GM23338 (cell line): Measurements from ENCODE around the gene TCEAL8. TPM values are rescaled to one million over a fixed set of nuclear protein-coding genes. Genes with fewer than 3 reads are reported as not detected.

Source experiments
- CTCF ChIP-seq, 2 experiments: fragments of 200-600 bp in 1 of 2; sonication (generic) in 1 of 2; conservative IDR thresholded peaks; 2 replicates each; pipeline versions ENCODE4 v1.5.1 to v1.6.1; 2016 to 2017; ENCODE audit warnings: antibody characterized with exemption in 2 of 2, low read depth in 2 of 2, mild to moderate bottlenecking in 2 of 2, moderate library complexity in 1 of 2
- EZH2 ChIP-seq: fragments of 200-600 bp; sonication (generic); IDR thresholded peaks from one replicate; pipeline ENCODE4 v1.8.0; 2017; ENCODE audit warnings: antibody characterized with exemption, mild to moderate bottlenecking, low read depth; ENCODE audit not compliant: unreplicated experiment
- EZH2phosphoT487 ChIP-seq: fragments of 200-600 bp; sonication (generic); IDR thresholded peaks from one replicate; pipeline ENCODE4 v1.8.1; 2018; ENCODE audit warnings: antibody characterized with exemption; ENCODE audit not compliant: unreplicated experiment
- JUNB ChIP-seq: IDR thresholded peaks from one replicate; pipeline ENCODE4 v1.6.1; 2016; ENCODE audit warnings: antibody characterized with exemption; ENCODE audit not compliant: unreplicated experiment
- NANOG ChIP-seq: IDR thresholded peaks from 2 replicates; pipeline ENCODE4 v1.6.1; 2016; ENCODE audit warnings: antibody characterized with exemption, borderline replicate concordance
- REST ChIP-seq: IDR thresholded peaks from one replicate; pipeline ENCODE4 v1.6.1; 2018; ENCODE audit warnings: antibody characterized with exemption; ENCODE audit not compliant: unreplicated experiment
- STAT1 ChIP-seq: IDR thresholded peaks from one replicate; pipeline ENCODE4 v1.6.1; 2016; ENCODE audit warnings: antibody characterized with exemption; ENCODE audit not compliant: unreplicated experiment
- ZNF114 ChIP-seq: fragments of 250-450 bp; sonication (Bioruptor Pico); IDR thresholded peaks from 2 replicates; pipeline ENCODE4 v1.5.0; 2020; ENCODE audit warnings: mild to moderate bottlenecking, moderate library complexity
- polyA plus RNA-seq: library from polyadenylated mRNA; unstranded; fragments of >200 nt; fragmentation: Nextera tagmentation; extraction: Ambion mirVana; gene quantifications from 2 replicates; pipeline ENCODE4 v1.2.1, GENCODE V29; 2016
- total RNA-seq: library from RNA; depleted of rRNA; stranded (reverse); fragments of >200 nt; shearing (Covaris generic); gene quantifications from 2 replicates; pipeline ENCODE4 v1.2.3, GENCODE V29; 2014; rRNA removed
- TF ChIP-seq, protein P1 (sequence below): fragments of 250-450 bp; sonication (Bioruptor Pico); IDR thresholded peaks from 2 replicates; pipeline ENCODE4 v1.5.0; 2020; ENCODE audit warnings: mild to moderate bottlenecking, moderate library complexity

The TCEAL8 gene
- total and polyA plus RNA-seq, 2 experiments from 2014 or later, result 105 to 168 TPM

- TF ChIP-seq, protein P1, sequence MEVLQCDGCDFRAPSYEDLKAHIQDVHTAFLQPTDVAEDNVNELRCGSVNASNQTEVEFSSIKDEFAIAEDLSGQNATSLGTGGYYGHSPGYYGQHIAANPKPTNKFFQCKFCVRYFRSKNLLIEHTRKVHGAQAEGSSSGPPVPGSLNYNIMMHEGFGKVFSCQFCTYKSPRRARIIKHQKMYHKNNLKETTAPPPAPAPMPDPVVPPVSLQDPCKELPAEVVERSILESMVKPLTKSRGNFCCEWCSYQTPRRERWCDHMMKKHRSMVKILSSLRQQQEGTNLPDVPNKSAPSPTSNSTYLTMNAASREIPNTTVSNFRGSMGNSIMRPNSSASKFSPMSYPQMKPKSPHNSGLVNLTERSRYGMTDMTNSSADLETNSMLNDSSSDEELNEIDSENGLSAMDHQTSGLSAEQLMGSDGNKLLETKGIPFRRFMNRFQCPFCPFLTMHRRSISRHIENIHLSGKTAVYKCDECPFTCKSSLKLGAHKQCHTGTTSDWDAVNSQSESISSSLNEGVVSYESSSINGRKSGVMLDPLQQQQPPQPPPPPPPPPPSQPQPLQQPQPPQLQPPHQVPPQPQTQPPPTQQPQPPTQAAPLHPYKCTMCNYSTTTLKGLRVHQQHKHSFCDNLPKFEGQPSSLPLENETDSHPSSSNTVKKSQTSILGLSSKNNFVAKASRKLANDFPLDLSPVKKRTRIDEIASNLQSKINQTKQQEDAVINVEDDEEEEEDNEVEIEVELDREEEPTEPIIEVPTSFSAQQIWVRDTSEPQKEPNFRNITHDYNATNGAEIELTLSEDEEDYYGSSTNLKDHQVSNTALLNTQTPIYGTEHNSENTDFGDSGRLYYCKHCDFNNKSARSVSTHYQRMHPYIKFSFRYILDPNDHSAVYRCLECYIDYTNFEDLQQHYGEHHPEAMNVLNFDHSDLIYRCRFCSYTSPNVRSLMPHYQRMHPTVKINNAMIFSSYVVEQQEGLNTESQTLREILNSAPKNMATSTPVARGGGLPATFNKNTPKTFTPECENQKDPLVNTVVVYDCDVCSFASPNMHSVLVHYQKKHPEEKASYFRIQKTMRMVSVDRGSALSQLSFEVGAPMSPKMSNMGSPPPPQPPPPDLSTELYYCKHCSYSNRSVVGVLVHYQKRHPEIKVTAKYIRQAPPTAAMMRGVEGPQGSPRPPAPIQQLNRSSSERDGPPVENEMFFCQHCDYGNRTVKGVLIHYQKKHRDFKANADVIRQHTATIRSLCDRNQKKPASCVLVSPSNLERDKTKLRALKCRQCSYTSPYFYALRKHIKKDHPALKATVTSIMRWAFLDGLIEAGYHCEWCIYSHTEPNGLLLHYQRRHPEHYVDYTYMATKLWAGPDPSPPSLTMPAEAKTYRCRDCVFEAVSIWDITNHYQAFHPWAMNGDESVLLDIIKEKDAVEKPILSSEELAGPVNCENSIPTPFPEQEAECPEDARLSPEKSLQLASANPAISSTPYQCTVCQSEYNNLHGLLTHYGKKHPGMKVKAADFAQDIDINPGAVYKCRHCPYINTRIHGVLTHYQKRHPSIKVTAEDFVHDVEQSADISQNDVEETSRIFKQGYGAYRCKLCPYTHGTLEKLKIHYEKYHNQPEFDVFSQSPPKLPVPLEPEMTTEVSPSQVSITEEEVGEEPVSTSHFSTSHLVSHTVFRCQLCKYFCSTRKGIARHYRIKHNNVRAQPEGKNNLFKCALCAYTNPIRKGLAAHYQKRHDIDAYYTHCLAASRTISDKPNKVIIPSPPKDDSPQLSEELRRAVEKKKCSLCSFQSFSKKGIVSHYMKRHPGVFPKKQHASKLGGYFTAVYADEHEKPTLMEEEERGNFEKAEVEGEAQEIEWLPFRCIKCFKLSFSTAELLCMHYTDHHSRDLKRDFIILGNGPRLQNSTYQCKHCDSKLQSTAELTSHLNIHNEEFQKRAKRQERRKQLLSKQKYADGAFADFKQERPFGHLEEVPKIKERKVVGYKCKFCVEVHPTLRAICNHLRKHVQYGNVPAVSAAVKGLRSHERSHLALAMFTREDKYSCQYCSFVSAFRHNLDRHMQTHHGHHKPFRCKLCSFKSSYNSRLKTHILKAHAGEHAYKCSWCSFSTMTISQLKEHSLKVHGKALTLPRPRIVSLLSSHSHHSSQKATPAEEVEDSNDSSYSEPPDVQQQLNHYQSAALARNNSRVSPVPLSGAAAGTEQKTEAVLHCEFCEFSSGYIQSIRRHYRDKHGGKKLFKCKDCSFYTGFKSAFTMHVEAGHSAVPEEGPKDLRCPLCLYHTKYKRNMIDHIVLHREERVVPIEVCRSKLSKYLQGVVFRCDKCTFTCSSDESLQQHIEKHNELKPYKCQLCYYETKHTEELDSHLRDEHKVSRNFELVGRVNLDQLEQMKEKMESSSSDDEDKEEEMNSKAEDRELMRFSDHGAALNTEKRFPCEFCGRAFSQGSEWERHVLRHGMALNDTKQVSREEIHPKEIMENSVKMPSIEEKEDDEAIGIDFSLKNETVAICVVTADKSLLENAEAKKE, result no peak
- no peak for TF ChIP-seq STAT1
- no peak for TF ChIP-seq EZH2phosphoT487
- no peak for TF ChIP-seq ZNF114 (CRISPR knock-in tag)
- TF ChIP-seq CTCF (conservative IDR thresholded peaks at IDR 0.05; ENCODE audit: low read depth in 2 of 2), result no peak
- no peak for TF ChIP-seq EZH2
- no peak for TF ChIP-seq JUNB
- TF ChIP-seq REST, result no peak
- TF ChIP-seq NANOG, result no peak
Observed at GRCh38 chrX:103210056-103210455, 44.9 kb downstream of the TCEAL8 start (continued).

Other genes with a start within 250 kb of the TCEAL8 start
- gene BEX1, start 191.0 kb downstream of the TCEAL8 start, total RNA-seq, result 52.9 and 74.7 TPM in 2 replicates
- gene BEX1, start 191.0 kb downstream of the TCEAL8 start, polyA plus RNA-seq, result 142 and 157 TPM in 2 replicates
- not detected in 2 replicates for gene NXF3, start 162.0 kb downstream of the TCEAL8 start, total RNA-seq
- gene NXF3, start 162.0 kb downstream of the TCEAL8 start, polyA plus RNA-seq, result not detected in 2 replicates
- gene BEX4, start 40.0 kb downstream of the TCEAL8 start, total RNA-seq, result 39.3 and 46.8 TPM in 2 replicates
- 120 and 135 TPM in 2 replicates for gene BEX4, start 40.0 kb downstream of the TCEAL8 start, polyA plus RNA-seq
- gene TCEAL5, start 21.6 kb upstream of the TCEAL8 start, total RNA-seq, result 1.8 and 2.0 TPM in 2 replicates
- 20.8 and 22.4 TPM in 2 replicates for gene TCEAL5, start 21.6 kb upstream of the TCEAL8 start, polyA plus RNA-seq
- 37.5 and 49.8 TPM in 2 replicates for gene BEX2, start 55.8 kb upstream of the TCEAL8 start, total RNA-seq
- gene BEX2, start 55.8 kb upstream of the TCEAL8 start, polyA plus RNA-seq, result 87.9 and 99.5 TPM in 2 replicates
- gene TCEAL7, start 75.1 kb upstream of the TCEAL8 start, total RNA-seq, result 7.3 and 16.5 TPM in 2 replicates
- gene TCEAL7, start 75.1 kb upstream of the TCEAL8 start, polyA plus RNA-seq, result 17.2 and 20.2 TPM in 2 replicates
- 31.6 and 37.1 TPM in 2 replicates for gene TCEAL9, start 101.4 kb upstream of the TCEAL8 start, total RNA-seq
- gene TCEAL9, start 101.4 kb upstream of the TCEAL8 start, polyA plus RNA-seq, result 174 and 184 TPM in 2 replicates
- 427 and 472 TPM in 2 replicates for gene BEX3, start 121.4 kb upstream of the TCEAL8 start, total RNA-seq
- 682 and 714 TPM in 2 replicates for gene BEX3, start 121.4 kb upstream of the TCEAL8 start, polyA plus RNA-seq